GM12891 (cell line): ENCODE measurements around the gene LYZL6.

Experiments
- POLR2A ChIP-seq: IDR thresholded peaks from 2 replicates; pipeline ENCODE4 v1.6.1; 2011; ENCODE audit warnings: low read depth, low read length, control low read depth
- POLR2AphosphoS5 ChIP-seq: IDR thresholded peaks from 2 replicates; pipeline ENCODE4 v1.6.1; 2011; ENCODE audit warnings: low read depth, low read length, control low read depth
- POU2F2 ChIP-seq: IDR thresholded peaks from 2 replicates; pipeline ENCODE4 v1.6.1; 2011; ENCODE audit warnings: low read depth, mild to moderate bottlenecking, control low read depth, low read length, moderate library complexity
- SPI1 ChIP-seq: IDR thresholded peaks from 2 replicates; pipeline ENCODE4 v1.6.1; 2011; ENCODE audit warnings: low read depth, low read length, control low read depth

DNA sequence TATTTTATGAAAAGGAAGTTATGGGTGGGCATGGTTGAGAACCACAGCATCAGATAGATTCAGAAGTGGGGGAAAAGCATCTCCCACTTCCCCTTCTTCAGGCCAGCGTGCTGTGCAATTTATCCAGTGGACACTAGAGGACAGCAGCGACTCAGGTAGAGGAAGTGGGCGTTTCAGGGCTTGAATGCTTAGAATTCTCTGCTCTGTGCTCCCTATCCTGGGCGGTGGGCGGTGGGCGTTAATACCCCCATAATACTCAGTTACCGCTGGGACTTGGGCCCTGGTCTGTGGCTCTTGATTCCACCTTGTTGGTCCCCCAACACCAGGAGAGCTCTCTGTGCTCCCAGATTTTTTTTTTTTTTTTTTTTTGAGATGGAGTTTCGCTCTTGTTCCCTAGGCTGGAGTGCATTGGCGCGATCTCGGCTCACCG lies 3.7 kb upstream of the LYZL6 start:
- TF ChIP-seq POLR2A (no peak), SPI1 (peak; percentile 96), POLR2AphosphoS5 (no peak), POU2F2 (peak; percentile 24; the same call in 1 of the 2 replicates)
